Suprapubic skin (tissue), 3 donors: Measurements from ENCODE around the gene AACS.

Experiments used
- CTCF ChIP-seq, 2 donors: fragments of 200-600 bp in 1 of 2; fragments of 450-650 bp in 1 of 2; sonication (generic) in 1 of 2; IDR thresholded peaks; one replicate each; pipeline ENCODE4 v1.5.1; 2016 to 2019; ENCODE audit warnings: antibody characterized with exemption in 2 of 2, mild to moderate bottlenecking in 1 of 2, moderate library complexity in 1 of 2
- POLR2AphosphoS5 ChIP-seq, 3 donors: sonication (generic); formaldehyde crosslinking; IDR thresholded peaks; one replicate each; pipeline ENCODE4 v1.6.1; 2017; ENCODE audit warnings: antibody characterized with exemption in 3 of 3

- TF ChIP-seq CTCF (IDR thresholded peaks at IDR 0.05) (no peak), POLR2AphosphoS5 (IDR thresholded peaks at IDR 0.05) (no peak)
Observed at GRCh38 chr12:125131958-125132357, 66.7 kb downstream of the AACS start.
